Measurements from ENCODE around the gene RGMB.
"Not testable (repeated sequence)": the region's sequence is repeated elsewhere in the genome, so short reads cannot be mapped to it uniquely, and the experiment has no call there.

Gene RGMB

GRCh38 chr5:98773464-98774191 lies at the start of gene RGMB:
Gene RGMB, plus strand, starts transcription at chr5:98773663. Its CDS starts 408 bp downstream, at chr5:98774071.
- peak; percentile 43 to 79 for DNase-seq (ENCODE audit: low read depth in 2 of 2, low spot score in 1 of 2)

GRCh38 chr5:98726258-98726657 lies 47.2 kb upstream of the RGMB start:
- no peak for DNase-seq (ENCODE audit: low read depth in 2 of 2, low spot score in 1 of 2)

- no peak for DNase-seq (ENCODE audit: low read depth in 2 of 2, low spot score in 1 of 2)
Measured at GRCh38 chr5:98727686-98728085, 45.8 kb upstream of the RGMB start.

- no peak for DNase-seq (ENCODE audit: low read depth in 2 of 2, low spot score in 1 of 2)
Measured at GRCh38 chr5:98734646-98735045, 38.8 kb upstream of the RGMB start.

GRCh38 chr5:98735806-98736507 lies 37.5 kb upstream of the RGMB start:
- DNase-seq (ENCODE audit: low read depth in 2 of 2, low spot score in 1 of 2): no peak

GRCh38 chr5:98736753-98737152 lies 36.7 kb upstream of the RGMB start:
- DNase-seq (ENCODE audit: low read depth in 2 of 2, low spot score in 1 of 2): no peak

- not testable (repeated sequence) for DNase-seq (ENCODE audit: low read depth in 2 of 2, low spot score in 1 of 2)
Measured at GRCh38 chr5:98737441-98737840, 36.0 kb upstream of the RGMB start.

- DNase-seq (ENCODE audit: low read depth in 2 of 2, low spot score in 1 of 2): not testable (repeated sequence)
Measured at GRCh38 chr5:98738481-98739149, 34.8 kb upstream of the RGMB start.

- no peak for DNase-seq (ENCODE audit: low read depth in 2 of 2, low spot score in 1 of 2)
Measured at GRCh38 chr5:98741926-98742325, 31.5 kb upstream of the RGMB start.

- no peak for DNase-seq (ENCODE audit: low read depth in 2 of 2, low spot score in 1 of 2)
Measured at GRCh38 chr5:98742396-98743073, 30.9 kb upstream of the RGMB start.

- not testable (repeated sequence) for DNase-seq (ENCODE audit: low read depth in 2 of 2, low spot score in 1 of 2)
Measured at GRCh38 chr5:98748259-98748658, 25.2 kb upstream of the RGMB start.

GRCh38 chr5:98749046-98749445 lies 24.4 kb upstream of the RGMB start:
- no peak for DNase-seq (ENCODE audit: low read depth in 2 of 2, low spot score in 1 of 2)

GRCh38 chr5:98750693-98751092 lies 22.8 kb upstream of the RGMB start:
- no peak for DNase-seq (ENCODE audit: low read depth in 2 of 2, low spot score in 1 of 2)

- DNase-seq (ENCODE audit: low read depth in 2 of 2, low spot score in 1 of 2): not testable (repeated sequence)
Measured at GRCh38 chr5:98752331-98752730, 21.1 kb upstream of the RGMB start.

- not testable (repeated sequence) for DNase-seq (ENCODE audit: low read depth in 2 of 2, low spot score in 1 of 2)
Measured at GRCh38 chr5:98752801-98753200, 20.7 kb upstream of the RGMB start.

GRCh38 chr5:98753507-98753906 lies 20.0 kb upstream of the RGMB start:
- no peak for DNase-seq (ENCODE audit: low read depth in 2 of 2, low spot score in 1 of 2)

- no peak for DNase-seq (ENCODE audit: low read depth in 2 of 2, low spot score in 1 of 2)
Measured at GRCh38 chr5:98755406-98755805, 18.1 kb upstream of the RGMB start.

GRCh38 chr5:98757978-98758377 lies 15.5 kb upstream of the RGMB start:
- no peak for DNase-seq (ENCODE audit: low read depth in 2 of 2, low spot score in 1 of 2)

GRCh38 chr5:98763001-98763630 lies 10.3 kb upstream of the RGMB start:
- DNase-seq (ENCODE audit: low read depth in 2 of 2, low spot score in 1 of 2): no peak

- no peak for DNase-seq (ENCODE audit: low read depth in 2 of 2, low spot score in 1 of 2)
Measured at GRCh38 chr5:98765815-98766214, 7.6 kb upstream of the RGMB start.

GRCh38 chr5:98767581-98767980 lies 5.9 kb upstream of the RGMB start:
- DNase-seq (ENCODE audit: low read depth in 2 of 2, low spot score in 1 of 2): no peak
